Fibroblast of the aortic adventitia (primary cell): ENCODE results near the gene DPY19L1. TPM values are rescaled to one million over a fixed set of nuclear protein-coding genes. Genes with fewer than 3 reads are reported as not detected.
"Not testable (repeated sequence)": the region's sequence is repeated elsewhere in the genome, so short reads cannot be mapped to it uniquely, and the experiment has no call there.

Source experiments
- DNase-seq: peaks from one replicate; pipeline ENCODE4 v3.0.0-alpha.2; 2010; ENCODE audit warnings: low read depth
- H3K4me3 ChIP-seq: 2 replicates; pipeline ENCODE4 v1.5.1; 2011; ENCODE audit warnings: low read depth, mild to moderate bottlenecking, control low read depth, low read length, moderate library complexity
- total RNA-seq: library from RNA; depleted of rRNA; stranded (reverse); fragments of >200 nt; gene quantifications from 2 replicates; pipeline ENCODE4 v1.2.3, GENCODE V29; 2012; ENCODE audit warnings: low replicate concordance
- TF ChIP-seq, protein P1 (sequence below): IDR thresholded peaks from 2 replicates; pipeline ENCODE4 v1.5.1; 2011; ENCODE audit warnings: mild to moderate bottlenecking, low read length, control low read depth, inconsistent platforms; ENCODE audit not compliant: insufficient read depth

DPY19L1 gene
- total RNA-seq, 1 donor = 55.2 TPM

DNA sequence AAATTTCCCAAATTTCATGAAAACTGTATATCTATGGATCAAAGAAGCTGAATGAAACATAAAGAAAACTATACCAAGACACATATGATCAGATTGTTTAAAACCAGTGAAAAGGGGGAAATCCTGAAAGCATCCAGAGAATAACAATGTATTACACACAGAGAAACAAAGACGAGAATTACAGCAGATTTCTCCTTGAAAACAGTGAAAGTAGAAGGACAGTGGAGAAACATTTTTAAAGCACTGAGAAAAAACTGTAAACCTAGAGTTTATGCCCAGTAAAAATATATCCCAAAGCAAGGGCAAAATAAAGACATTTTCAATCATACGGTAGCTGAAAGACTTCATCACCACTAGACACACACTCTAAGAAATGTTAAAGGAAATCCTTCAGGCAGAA is 121.0 kb downstream of the DPY19L1 start:
- no peak for DNase-seq
- H3K4me3 ChIP-seq = no peak overlapping the region
- TF ChIP-seq, protein P1, sequence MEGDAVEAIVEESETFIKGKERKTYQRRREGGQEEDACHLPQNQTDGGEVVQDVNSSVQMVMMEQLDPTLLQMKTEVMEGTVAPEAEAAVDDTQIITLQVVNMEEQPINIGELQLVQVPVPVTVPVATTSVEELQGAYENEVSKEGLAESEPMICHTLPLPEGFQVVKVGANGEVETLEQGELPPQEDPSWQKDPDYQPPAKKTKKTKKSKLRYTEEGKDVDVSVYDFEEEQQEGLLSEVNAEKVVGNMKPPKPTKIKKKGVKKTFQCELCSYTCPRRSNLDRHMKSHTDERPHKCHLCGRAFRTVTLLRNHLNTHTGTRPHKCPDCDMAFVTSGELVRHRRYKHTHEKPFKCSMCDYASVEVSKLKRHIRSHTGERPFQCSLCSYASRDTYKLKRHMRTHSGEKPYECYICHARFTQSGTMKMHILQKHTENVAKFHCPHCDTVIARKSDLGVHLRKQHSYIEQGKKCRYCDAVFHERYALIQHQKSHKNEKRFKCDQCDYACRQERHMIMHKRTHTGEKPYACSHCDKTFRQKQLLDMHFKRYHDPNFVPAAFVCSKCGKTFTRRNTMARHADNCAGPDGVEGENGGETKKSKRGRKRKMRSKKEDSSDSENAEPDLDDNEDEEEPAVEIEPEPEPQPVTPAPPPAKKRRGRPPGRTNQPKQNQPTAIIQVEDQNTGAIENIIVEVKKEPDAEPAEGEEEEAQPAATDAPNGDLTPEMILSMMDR = no peak

DNA sequence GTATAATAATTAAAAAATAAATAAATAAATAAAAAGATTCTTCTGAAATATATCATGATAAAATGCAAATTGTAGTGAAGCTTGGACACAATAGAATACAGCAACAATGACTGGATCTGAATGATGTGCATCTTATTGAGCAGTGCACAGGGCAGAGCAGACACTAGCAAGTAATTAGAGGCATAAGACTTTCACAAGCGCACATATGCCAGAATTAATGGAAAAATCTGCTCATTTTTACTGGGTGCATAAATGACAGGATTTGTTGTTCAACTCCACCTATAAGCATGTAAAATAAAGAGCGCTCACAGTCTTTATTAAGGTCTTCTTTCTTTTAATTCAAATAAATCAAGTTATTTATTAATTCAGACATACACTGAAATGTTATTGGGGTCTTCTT is 125.0 kb downstream of the DPY19L1 start:
- TF ChIP-seq, protein P1 = no peak
- no peak overlapping the region for H3K4me3 ChIP-seq
- DNase-seq = no peak

DNA sequence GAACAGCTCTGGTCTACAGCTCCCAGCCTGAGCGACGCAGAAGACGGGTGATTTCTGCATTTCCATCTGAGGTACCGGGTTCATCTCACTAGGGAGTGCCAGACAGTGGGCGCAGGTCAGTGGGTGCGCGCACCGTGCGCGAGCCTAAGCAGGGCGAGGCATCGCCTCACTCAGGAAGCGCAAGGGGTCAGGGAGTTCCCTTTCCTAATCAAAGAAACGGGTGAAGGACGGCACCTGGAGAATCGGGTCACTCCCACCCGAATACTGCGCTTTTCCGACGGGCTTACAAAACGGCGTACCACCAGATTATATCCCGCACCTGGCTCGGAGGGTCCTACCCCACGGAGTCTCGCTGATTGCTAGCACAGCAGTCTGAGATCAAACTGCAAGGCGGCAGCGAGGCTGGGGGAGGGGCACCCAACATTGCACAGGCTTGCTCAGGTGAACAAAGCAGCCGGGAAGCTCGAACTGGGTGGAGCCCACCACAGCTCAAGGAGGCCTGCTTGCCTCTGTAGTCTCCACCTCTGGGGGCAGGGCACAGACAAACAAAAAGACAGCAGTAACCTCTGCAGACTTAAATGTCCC is 130.9 kb downstream of the DPY19L1 start:
- not testable (repeated sequence) for H3K4me3 ChIP-seq, DNase-seq

DNA sequence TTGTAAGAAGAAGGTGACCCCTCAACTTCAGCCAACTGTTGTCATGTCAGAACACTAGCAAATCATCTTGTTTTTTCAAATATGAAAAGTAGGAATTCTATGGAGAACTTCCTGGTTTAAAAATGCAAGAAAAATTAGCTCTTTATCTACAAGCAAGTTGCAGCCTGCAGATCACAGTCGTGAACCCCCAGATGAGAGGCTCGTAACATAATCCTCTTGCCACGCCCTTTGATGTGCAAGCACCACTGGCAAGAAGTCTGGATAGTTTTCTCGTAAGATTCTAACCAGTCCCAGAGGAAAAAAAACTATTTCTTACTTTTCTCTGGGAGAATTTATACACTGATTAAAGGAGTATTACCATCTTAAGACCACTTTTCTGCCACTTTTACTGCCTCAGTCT is 132.3 kb downstream of the DPY19L1 start:
- DNase-seq = no peak
- TF ChIP-seq, protein P1 = no peak
- H3K4me3 ChIP-seq = no peak overlapping the region

DNA sequence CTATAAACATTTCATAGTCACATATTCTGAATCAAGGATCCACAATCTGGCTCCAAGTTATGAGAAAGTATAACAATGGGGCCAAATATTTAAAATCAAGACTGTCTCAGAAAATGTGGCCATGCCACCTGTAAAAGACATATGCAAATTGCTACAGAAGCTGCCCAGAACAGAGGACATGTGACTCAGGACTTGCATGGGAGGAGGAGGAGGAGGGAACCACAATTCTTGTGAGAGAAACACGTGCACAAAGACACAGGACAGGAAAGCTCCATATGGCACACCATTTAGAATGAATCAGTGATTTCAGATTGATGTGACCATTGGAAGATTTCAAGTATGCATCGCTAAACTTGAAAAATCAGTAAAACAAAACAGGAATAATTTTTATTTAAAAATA is 133.4 kb downstream of the DPY19L1 start:
- DNase-seq, H3K4me3 ChIP-seq: not testable (repeated sequence)

DNA sequence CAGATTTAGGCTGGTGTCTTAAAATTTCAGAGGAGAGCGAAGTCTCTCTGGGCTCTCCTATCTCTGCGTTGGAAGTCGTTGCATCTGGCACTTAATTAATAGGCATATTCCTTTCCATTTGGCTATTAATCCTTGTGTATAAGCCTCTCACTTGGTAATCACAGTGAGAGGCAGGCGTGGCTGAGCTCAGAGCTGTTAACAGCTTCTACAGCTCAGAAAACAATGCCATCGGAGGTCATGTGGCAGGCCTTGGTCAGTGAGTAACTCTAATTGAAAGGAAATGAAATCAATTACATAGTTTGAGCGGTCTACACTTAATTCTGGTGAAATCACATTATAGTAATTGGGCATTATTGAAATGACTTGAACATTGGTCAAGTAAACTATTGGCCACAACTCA is 135.1 kb downstream of the DPY19L1 start:
- TF ChIP-seq, protein P1 = no peak
- no peak for DNase-seq
- no peak overlapping the region for H3K4me3 ChIP-seq

DNA sequence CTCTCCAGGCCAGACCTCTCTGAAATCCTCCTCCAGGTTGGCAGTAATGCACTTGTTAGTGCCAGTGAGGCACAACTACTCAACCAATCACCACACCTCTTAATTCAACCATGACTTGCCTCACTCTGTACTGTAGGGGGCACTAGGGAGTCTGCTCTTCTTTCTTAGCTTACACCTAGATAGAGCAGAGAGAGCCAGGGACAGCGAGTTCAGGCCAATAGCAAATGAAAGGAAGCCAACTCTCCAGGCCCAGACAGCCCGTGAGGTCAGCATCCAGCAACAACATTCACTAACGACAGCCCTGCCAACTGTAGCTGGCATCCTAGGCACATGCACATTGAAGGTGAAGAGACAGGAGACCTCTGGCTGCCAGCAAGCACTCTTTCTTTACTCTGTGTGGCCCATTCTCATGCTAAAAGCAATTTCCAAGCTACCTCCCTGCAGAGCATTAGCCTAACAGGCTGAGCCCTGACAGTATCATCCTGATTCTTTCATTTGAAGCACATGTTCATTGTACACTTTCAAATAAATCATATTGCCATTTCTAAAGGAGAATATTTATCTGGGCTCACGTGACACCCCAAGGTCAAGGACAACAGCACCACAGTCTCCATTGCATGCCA is 136.3 kb downstream of the DPY19L1 start:
- TF ChIP-seq, protein P1 = no peak
- no peak overlapping the region for H3K4me3 ChIP-seq
- DNase-seq = peak; percentile 2

DNA sequence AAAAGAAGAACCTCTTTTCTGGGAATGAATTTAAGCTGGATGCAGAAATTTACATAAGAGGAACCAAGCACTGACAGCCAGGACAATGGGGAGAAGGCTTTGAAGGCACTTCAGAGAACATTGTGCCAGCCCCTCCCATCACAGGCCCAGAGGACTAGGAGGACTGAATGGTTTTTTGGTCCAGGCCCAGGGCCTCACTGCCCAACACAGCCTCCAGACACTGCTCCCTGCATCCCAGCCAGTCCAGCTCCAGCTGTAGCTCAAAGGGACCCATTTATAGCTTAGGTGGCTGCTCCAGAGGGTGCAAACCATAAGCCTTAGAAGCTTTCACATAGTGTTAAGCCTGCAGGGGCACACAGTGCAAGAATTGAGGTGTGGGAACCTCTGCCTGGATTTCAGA is 142.1 kb downstream of the DPY19L1 start:
- DNase-seq = no peak
- TF ChIP-seq, protein P1 = no peak
- H3K4me3 ChIP-seq = no peak overlapping the region
